Epithelial cell of alveolus of lung (primary cell): Measurements from ENCODE around the gene DYNC1I1. TPM values are rescaled to one million over a fixed set of nuclear protein-coding genes. Genes with fewer than 3 reads are reported as not detected.

ENCODE experiments used
- total RNA-seq: library from RNA; depleted of rRNA; stranded (reverse); fragments of >200 nt; gene quantifications from 2 replicates; pipeline ENCODE4 v1.2.1, GENCODE V29; 2015

DYNC1I1 gene
- total RNA-seq: 0.13 TPM in 1 of 2 replicates, not detected in the other

DNA sequence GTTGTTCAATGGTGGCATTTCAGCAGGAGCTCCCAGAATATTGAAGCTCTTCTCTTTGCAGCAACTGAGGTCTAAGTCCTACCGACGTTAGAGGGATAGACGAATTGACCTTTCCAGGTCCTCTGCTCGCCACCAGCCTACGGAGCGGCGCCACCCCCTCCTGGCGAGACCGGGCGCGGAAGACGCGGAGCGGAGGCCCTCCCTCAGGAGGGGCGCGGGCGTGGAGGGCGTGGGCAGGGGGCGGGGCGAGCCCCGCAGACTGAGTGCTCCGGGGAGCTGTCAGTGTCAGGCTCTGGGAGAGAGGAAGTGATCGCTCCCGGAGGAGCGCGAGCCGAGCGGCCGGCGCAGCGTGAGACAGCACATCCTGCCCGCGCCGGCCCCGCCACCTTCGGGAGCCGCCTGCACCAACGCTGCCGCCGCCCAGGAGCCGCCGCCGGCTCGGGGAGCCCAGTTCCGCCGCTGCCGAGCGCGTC is at the start of gene DYNC1I1:
Gene DYNC1I1 (plus strand): TSS at position 257 of the 473 bp plus-strand sequence. CDS start 32,176 bp downstream, outside the sequence.

Other genes with a start within 250 kb of the DYNC1I1 start
- 1.2 and 93.7 TPM in 2 replicates for gene PDK4, start 176.0 kb upstream of the DYNC1I1 start, total RNA-seq